Measurements from ENCODE around the gene THOC1.

The THOC1 gene

DNA sequence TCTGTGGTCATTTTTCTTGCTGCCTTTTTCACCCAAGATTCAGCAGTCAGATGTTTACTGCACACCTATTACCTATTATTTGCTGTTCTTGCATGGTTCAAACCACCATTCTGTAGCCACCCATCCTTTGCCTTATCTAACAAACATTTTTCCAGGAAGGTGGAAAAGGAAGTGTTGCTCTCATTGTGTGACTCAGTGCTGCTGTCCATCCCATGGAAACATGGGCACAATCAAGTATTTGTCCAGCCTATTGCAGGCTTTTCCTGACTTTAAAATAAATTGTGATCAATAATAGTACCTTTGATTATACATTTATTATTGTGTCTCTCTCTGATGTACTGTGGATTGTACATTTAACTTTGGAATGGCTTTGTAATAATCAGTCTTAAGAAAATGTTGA is 56.3 kb downstream of the THOC1 start:
- Histone ChIP-seq H3K27me3 (ENCODE audit: control insufficient read depth in 1 of 2, insufficient read depth in 2 of 2, low read length in 2 of 2) (no peaks in the 10 kb centered on the region), H3K9me3 (ENCODE audit: low read length) (no peaks in the 10 kb centered on the region), H3K4me3 (ENCODE audit: low read depth in 1 of 2, low read length in 2 of 2) (no peak overlapping the region), H3K9ac (ENCODE audit: low read length) (no peak overlapping the region), H3K4me1 (ENCODE audit: insufficient read depth, low read length) (no peaks in the 10 kb centered on the region), H3K27ac (ENCODE audit: low read depth, low read length) (no peak overlapping the region), H3K36me3 (ENCODE audit: insufficient read depth, low read length) (peaks cover 44% of the 10 kb centered on the region)

DNA sequence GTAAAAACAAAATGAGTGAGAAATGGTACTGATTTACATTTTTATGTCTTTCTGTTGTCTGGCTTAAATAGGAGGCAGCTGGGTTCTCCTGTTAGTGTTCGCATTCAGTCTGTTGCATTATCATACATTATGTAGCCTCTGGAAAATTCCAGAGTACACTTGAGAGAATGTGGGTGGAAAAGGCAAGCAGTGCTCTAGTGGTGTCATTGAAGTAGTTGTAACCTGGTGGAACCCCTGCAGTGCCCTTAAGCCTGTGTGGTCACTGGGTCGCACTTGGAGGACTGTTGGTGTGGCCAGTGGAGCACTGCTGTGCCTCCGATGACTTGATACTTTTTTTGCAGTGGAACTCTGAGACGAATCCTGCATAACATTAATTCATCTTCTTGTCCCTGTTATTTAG is 57.1 kb downstream of the THOC1 start:
- Histone ChIP-seq H3K9me3 (ENCODE audit: low read length) (no peaks in the 10 kb centered on the region), H3K27me3 (ENCODE audit: control insufficient read depth in 1 of 2, insufficient read depth in 2 of 2, low read length in 2 of 2) (no peaks in the 10 kb centered on the region), H3K9ac (ENCODE audit: low read length) (no peak overlapping the region), H3K36me3 (ENCODE audit: insufficient read depth, low read length) (peaks cover 45% of the 10 kb centered on the region), H3K27ac (ENCODE audit: low read depth, low read length) (no peak overlapping the region), H3K4me3 (ENCODE audit: low read depth in 1 of 2, low read length in 2 of 2) (no peak overlapping the region), H3K4me1 (ENCODE audit: insufficient read depth, low read length) (no peaks in the 10 kb centered on the region)

DNA sequence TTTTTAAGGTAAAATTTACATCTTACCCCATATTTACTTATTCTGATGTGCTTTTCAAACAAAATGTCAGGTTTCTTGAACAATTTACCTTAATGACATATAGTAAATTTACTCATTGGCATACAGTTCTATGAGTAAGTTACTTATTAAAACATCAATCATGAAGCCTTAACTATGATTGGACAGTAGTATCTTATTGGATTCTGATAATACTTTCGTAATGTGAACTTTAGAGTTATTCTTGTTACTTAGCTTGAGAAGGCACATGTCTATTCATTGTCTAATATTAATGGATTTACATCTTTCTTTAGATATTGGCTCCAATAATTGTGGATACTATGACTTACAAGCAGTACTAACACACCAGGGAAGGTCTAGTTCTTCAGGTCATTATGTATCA is 57.8 kb downstream of the THOC1 start:
- peaks cover 46% of the 10 kb centered on the region for H3K36me3 ChIP-seq (ENCODE audit: insufficient read depth, low read length)
- no peaks in the 10 kb centered on the region for H3K27me3 ChIP-seq (ENCODE audit: control insufficient read depth in 1 of 2, insufficient read depth in 2 of 2, low read length in 2 of 2)

DNA sequence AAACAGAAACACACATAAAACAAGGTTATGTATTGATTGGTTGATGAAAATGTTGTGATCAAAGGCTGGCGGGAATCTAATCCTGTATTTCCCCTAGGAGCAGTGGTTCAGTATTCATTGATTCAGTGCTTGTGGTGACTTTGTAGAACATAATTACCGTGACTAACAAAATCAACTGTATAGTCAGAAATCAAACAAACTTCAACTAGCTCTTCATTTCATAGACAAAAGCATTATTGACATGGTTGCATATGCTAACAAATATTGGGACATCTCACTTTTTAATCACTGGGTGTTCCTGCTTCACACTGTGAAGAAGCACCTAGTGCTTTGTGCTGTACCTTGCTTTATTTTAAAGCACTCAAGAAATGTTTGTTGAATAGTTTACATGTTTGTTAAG is 68.1 kb downstream of the THOC1 start:
- no peak overlapping the region for H3K9ac ChIP-seq (ENCODE audit: low read length)
- H3K4me3 ChIP-seq (ENCODE audit: low read depth in 1 of 2, low read length in 2 of 2): no peak overlapping the region
- peaks cover 47% of the 10 kb centered on the region for H3K36me3 ChIP-seq (ENCODE audit: insufficient read depth, low read length)
- no peak overlapping the region for H3K27ac ChIP-seq (ENCODE audit: low read depth, low read length)
- no peaks in the 10 kb centered on the region for H3K9me3 ChIP-seq (ENCODE audit: low read length)
- no peaks in the 10 kb centered on the region for H3K4me1 ChIP-seq (ENCODE audit: insufficient read depth, low read length)
- no peaks in the 10 kb centered on the region for H3K27me3 ChIP-seq (ENCODE audit: control insufficient read depth in 1 of 2, insufficient read depth in 2 of 2, low read length in 2 of 2)

More for the DNA sequence above, 57.8 kb downstream of the THOC1 start:
- H3K9ac ChIP-seq (ENCODE audit: low read length): no peak overlapping the region
- H3K4me3 ChIP-seq (ENCODE audit: low read depth in 1 of 2, low read length in 2 of 2): no peak overlapping the region
- no peak overlapping the region for H3K27ac ChIP-seq (ENCODE audit: low read depth, low read length)
- H3K9me3 ChIP-seq (ENCODE audit: low read length): no peaks in the 10 kb centered on the region
- no peaks in the 10 kb centered on the region for H3K4me1 ChIP-seq (ENCODE audit: insufficient read depth, low read length)

DNA sequence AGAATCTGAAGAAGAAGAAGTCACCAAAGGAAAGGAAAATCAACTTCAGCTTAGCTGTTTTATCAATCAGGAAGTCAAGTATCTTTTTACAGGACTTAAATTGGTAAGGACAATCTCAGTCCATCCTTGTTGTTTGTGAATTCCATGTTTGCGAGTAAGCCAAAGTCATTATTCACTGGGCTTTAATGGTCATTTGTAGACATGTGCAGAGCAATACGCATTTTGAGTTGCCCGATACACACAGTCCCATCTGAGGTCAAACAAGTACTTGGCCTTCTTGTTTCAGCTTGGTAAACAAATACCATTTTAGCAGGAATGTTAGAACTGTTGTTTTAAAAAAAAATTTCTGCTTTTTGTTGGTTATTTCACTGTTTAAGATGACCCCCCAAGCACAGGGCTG is 68.6 kb downstream of the THOC1 start:
- H3K4me3 ChIP-seq (ENCODE audit: low read depth in 1 of 2, low read length in 2 of 2): no peak overlapping the region
- H3K9me3 ChIP-seq (ENCODE audit: low read length): no peaks in the 10 kb centered on the region
- H3K36me3 ChIP-seq (ENCODE audit: insufficient read depth, low read length): peaks cover 47% of the 10 kb centered on the region
- no peaks in the 10 kb centered on the region for H3K27me3 ChIP-seq (ENCODE audit: control insufficient read depth in 1 of 2, insufficient read depth in 2 of 2, low read length in 2 of 2)
- no peak overlapping the region for H3K9ac ChIP-seq (ENCODE audit: low read length)
- no peaks in the 10 kb centered on the region for H3K4me1 ChIP-seq (ENCODE audit: insufficient read depth, low read length)
- no peak overlapping the region for H3K27ac ChIP-seq (ENCODE audit: low read depth, low read length)

DNA sequence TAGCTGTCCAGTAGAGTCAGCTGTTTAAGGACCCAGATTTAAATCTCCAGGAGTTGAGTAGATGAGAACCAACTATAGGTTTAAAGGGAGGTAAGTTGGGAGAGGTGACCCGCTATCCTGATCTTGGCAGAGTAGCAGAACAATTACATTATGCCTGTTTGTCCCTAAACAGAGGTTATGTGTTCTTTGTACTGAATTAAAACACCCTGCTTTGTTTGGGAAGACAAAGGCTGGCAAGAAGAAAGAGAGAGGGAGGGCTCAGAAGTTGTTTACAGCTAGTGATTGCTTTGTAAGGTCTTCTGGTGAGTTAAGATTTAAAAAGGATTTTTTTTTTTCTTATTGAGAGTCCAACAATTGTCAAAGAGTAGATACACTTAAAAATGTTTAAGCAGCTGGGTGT is 72.2 kb downstream of the THOC1 start:
- H3K9ac ChIP-seq (ENCODE audit: low read length): no peak overlapping the region
- no peaks in the 10 kb centered on the region for H3K4me1 ChIP-seq (ENCODE audit: insufficient read depth, low read length)
- no peak overlapping the region for H3K27ac ChIP-seq (ENCODE audit: low read depth, low read length)
- H3K36me3 ChIP-seq (ENCODE audit: insufficient read depth, low read length): peaks cover 27% of the 10 kb centered on the region
- H3K27me3 ChIP-seq (ENCODE audit: control insufficient read depth in 1 of 2, insufficient read depth in 2 of 2, low read length in 2 of 2): no peaks in the 10 kb centered on the region
- H3K4me3 ChIP-seq (ENCODE audit: low read depth in 1 of 2, low read length in 2 of 2): no peak overlapping the region
- no peaks in the 10 kb centered on the region for H3K9me3 ChIP-seq (ENCODE audit: low read length)

DNA sequence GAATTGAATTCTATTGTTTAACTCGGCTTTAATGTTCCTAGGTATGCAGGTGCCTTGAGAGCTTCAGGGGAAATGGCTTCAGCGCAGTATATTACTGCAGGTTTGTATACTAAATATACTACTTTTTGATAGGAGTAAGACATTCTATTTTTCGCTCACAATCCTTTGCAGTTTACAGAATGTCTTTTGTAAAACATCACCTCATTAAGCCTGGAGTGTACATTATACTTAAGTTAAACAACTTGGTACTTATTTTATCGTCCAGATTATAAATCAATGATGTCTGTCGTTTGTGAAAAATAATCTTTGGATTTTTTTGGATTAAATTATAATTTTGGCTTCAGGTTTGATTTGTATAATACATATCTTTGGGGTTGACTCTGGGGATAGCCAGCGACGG is 75.0 kb downstream of the THOC1 start:
- Histone ChIP-seq H3K4me1 (ENCODE audit: insufficient read depth, low read length) (no peaks in the 10 kb centered on the region), H3K9ac (ENCODE audit: low read length) (no peak overlapping the region), H3K27ac (ENCODE audit: low read depth, low read length) (no peak overlapping the region), H3K27me3 (ENCODE audit: control insufficient read depth in 1 of 2, insufficient read depth in 2 of 2, low read length in 2 of 2) (no peaks in the 10 kb centered on the region), H3K9me3 (ENCODE audit: low read length) (no peaks in the 10 kb centered on the region), H3K36me3 (ENCODE audit: insufficient read depth, low read length) (peaks cover 8% of the 10 kb centered on the region), H3K4me3 (ENCODE audit: low read depth in 1 of 2, low read length in 2 of 2) (no peak overlapping the region)

DNA sequence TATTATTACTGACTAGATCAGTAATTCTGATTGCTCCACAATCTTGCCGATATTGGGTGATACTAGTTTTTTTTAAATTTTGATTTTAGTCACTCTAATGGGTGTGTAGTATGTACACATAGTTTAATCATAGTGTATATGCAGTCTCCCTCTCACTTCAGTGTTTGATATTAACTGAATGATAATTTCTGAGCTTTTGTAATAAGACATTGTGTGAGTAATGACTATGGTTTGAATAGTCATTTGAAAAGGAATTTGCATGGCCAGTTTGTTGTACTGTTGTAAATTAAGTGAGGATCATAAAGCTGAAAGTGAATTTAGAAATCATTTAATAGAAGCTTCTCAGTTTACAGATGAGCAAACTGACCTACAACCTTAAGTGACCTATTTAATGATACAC is 76.1 kb downstream of the THOC1 start:
- no peak overlapping the region for H3K9ac ChIP-seq (ENCODE audit: low read length)
- no peaks in the 10 kb centered on the region for H3K4me1 ChIP-seq (ENCODE audit: insufficient read depth, low read length)
- H3K36me3 ChIP-seq (ENCODE audit: insufficient read depth, low read length): peaks cover 2% of the 10 kb centered on the region
- no peaks in the 10 kb centered on the region for H3K9me3 ChIP-seq (ENCODE audit: low read length)
- H3K27ac ChIP-seq (ENCODE audit: low read depth, low read length): no peak overlapping the region
- H3K27me3 ChIP-seq (ENCODE audit: control insufficient read depth in 1 of 2, insufficient read depth in 2 of 2, low read length in 2 of 2): no peaks in the 10 kb centered on the region
- no peak overlapping the region for H3K4me3 ChIP-seq (ENCODE audit: low read depth in 1 of 2, low read length in 2 of 2)

DNA sequence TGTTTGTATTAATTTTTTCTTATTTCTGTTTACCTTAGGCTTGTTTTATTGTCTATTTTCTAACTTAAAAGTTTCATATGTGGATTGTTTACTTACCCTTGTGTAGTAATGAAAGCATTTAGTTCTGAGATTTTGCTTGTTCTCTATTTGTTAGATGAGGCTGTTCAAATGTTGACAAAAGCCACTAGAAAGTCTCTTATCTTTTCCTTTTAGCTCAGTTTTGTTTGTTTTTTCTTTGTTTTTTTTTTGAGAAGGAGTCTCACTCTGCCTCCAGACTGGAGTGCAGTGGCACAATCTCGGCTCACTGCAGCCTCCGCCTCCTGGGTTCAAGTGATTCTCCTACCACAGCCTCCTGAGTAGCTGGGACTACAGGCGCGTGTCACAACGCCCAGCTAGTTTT is 78.6 kb downstream of the THOC1 start:
- Histone ChIP-seq H3K36me3 (ENCODE audit: insufficient read depth, low read length) (peaks cover 6% of the 10 kb centered on the region), H3K9ac (ENCODE audit: low read length) (no peak overlapping the region), H3K27me3 (ENCODE audit: control insufficient read depth in 1 of 2, insufficient read depth in 2 of 2, low read length in 2 of 2) (no peaks in the 10 kb centered on the region), H3K27ac (ENCODE audit: low read depth, low read length) (no peak overlapping the region), H3K4me1 (ENCODE audit: insufficient read depth, low read length) (peaks cover 2% of the 10 kb centered on the region), H3K4me3 (ENCODE audit: low read depth in 1 of 2, low read length in 2 of 2) (no peak overlapping the region), H3K9me3 (ENCODE audit: low read length) (no peaks in the 10 kb centered on the region)

DNA sequence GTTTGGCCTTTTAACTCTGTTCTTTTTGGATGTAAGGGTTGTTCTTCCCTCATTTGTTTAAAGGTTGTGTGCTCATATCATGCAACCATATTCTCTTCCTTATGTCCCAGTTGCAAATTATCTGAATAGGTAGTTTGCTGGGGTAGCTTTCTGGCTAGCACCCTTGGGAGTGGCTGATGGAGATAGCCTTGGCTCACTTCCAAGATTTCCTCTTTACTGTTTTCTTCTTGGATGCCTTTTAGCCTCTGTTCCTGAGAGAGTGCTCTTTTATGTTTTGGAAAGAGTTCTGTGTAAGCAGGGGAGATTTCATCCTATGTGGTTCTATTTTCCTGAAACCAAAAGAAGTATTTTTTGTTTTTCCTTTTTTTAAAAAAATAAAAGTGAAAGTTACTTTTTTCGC is 84.1 kb downstream of the THOC1 start:
- Histone ChIP-seq H3K36me3 (ENCODE audit: insufficient read depth, low read length) (peaks cover 14% of the 10 kb centered on the region), H3K4me1 (ENCODE audit: insufficient read depth, low read length) (peaks cover 10% of the 10 kb centered on the region), H3K9me3 (ENCODE audit: low read length) (no peaks in the 10 kb centered on the region), H3K27me3 (ENCODE audit: control insufficient read depth in 1 of 2, insufficient read depth in 2 of 2, low read length in 2 of 2) (no peaks in the 10 kb centered on the region), H3K27ac (ENCODE audit: low read depth, low read length) (no peak overlapping the region), H3K9ac (ENCODE audit: low read length) (no peak overlapping the region), H3K4me3 (ENCODE audit: low read depth in 1 of 2, low read length in 2 of 2) (no peak overlapping the region)

DNA sequence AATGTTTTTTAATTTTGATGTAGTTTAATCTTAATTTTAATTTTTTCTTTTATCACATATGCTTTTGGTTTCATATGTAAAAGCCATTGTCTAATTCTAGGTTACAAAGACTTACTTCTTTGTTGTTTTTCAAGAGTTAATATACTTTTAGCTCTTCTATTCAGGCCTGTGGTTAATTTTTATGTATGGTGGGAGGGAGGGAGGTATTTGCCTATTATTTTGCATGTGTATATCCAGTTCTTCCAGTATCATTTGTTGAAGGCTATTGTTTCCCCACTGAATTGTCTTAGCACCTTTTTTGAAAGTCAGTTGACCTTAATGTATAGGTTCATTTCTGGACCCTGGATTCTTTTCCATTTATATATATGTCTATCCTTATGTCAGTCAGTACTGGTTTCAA is 86.1 kb downstream of the THOC1 start:
- Histone ChIP-seq H3K27me3 (ENCODE audit: control insufficient read depth in 1 of 2, insufficient read depth in 2 of 2, low read length in 2 of 2) (no peaks in the 10 kb centered on the region), H3K27ac (ENCODE audit: low read depth, low read length) (no peak overlapping the region), H3K4me1 (ENCODE audit: insufficient read depth, low read length) (peaks cover 10% of the 10 kb centered on the region), H3K9ac (ENCODE audit: low read length) (no peak overlapping the region), H3K4me3 (ENCODE audit: low read depth in 1 of 2, low read length in 2 of 2) (no peak overlapping the region), H3K9me3 (ENCODE audit: low read length) (no peaks in the 10 kb centered on the region), H3K36me3 (ENCODE audit: insufficient read depth, low read length) (peaks cover 14% of the 10 kb centered on the region)

DNA sequence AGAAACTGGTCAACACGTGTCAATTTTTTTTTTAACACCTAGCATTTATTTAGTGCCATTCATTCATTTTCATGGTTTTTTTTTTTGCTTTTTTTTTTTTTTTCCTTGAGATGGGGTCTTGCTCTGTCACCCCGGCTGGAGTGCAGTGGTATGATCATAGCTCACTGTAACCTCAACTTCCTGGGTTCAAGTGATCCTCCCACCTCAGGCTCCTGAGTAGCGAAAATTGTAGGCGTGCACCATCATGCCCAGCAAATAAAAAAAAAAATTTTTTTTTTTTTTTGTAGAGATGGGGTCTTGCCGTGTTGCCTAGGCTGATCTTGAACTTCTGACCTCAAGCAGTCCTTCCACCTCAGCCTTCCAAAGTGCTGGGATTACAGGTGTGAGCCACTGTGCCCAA is 88.3 kb downstream of the THOC1 start:
- Histone ChIP-seq H3K9me3 (ENCODE audit: low read length) (no peaks in the 10 kb centered on the region), H3K9ac (ENCODE audit: low read length) (no peak overlapping the region), H3K4me1 (ENCODE audit: insufficient read depth, low read length) (peaks cover 10% of the 10 kb centered on the region), H3K27ac (ENCODE audit: low read depth, low read length) (no peak overlapping the region), H3K36me3 (ENCODE audit: insufficient read depth, low read length) (peaks cover 8% of the 10 kb centered on the region), H3K4me3 (ENCODE audit: low read depth in 1 of 2, low read length in 2 of 2) (no peak overlapping the region), H3K27me3 (ENCODE audit: control insufficient read depth in 1 of 2, insufficient read depth in 2 of 2, low read length in 2 of 2) (no peaks in the 10 kb centered on the region)
